OCI-M2 (cell line): Measurements from ENCODE around the gene DNASE2.

Experiments
- DNase-seq: peaks from one replicate; lab custom pipeline; 2025; ENCODE audit not compliant: unreplicated experiment; lab: John Stamatoyannopoulos, UW

The DNASE2 gene

GRCh38 chr19:12886969-12887747 lies 5.9 kb upstream of the DNASE2 start, which contains the start of gene KLF1:
Gene KLF1, minus strand, starts transcription at chr19:12887201. Its CDS starts 61 bp downstream, at chr19:12887140.
- peak; percentile 78 for DNase-seq

DNA sequence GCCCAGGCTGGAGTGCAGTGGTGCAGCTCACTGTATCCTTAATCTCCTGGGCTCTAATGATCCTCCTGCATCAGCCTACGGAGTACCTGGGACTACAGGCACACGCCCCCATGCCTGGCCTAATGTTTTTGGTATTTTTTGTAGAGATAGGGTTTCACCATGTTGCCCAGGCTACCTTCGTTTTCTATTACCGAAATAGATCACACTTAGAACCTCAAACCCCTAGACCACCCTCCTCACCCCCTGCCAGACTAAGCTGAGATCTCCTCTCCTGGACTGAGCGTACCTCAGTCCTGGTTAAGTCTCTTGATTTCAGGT lies 5.4 kb upstream of the DNASE2 start:
- DNase-seq, result no peak

GRCh38 chr19:12885749-12886650 lies 4.8 kb upstream of the DNASE2 start:
- peak; percentile 35 for DNase-seq

GRCh38 chr19:12884926-12885748 lies 3.9 kb upstream of the DNASE2 start:
- no peak for DNase-seq

DNA sequence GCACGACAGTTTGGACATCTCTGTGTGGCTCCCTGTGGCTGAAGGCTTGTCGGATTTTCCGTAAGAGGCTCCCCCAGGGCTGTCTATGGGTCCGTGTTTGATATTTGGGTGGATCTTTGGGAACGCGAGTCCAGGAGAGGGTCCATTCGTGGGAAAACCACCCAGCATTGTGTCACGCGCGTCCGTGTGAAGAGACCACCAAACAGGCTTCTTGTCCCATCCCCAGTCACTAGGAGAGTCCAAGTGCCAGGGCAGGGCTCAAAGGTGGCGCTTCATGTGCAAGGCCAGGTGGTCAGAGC lies 3.3 kb upstream of the DNASE2 start:
- no peak for DNase-seq

DNA sequence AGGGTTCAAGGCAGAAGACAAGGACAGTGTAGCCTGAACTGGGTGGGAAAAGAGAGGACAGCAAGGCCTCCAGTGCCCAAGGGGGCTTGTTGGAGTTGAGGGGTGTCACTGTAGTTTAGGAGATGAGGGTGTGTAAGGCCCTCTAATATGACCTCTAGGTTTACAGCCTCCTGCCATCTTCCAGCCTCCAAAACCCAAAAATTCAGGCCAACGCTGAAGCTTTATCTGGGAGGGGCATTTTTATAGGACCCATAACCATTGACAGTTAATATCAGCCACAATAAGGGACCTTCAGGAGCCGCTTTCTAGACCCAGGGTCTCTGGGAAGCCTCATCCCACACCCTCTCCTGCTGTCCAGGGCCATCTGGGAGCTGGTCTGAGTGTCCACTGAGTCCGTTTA lies 3.0 kb upstream of the DNASE2 start:
- DNase-seq, result no peak

DNA sequence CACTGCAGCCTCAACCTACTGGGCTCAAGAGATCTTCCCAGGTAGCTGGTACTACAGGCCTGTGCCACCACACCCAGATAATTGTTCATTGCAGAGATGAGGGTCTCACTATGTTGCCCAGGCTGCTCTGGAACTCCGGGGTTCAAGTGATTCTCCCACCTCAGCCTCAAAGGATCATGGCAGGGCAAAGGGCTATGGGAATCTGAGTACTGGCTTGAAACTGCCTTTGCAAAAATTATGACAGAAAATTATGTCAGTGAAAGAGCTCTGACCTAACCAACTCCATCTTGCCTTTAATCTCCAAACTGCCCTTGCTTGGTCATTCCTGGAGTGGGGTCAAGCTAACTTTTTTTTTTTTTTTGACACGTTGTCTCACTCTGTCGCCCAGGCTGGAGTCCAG lies 1.3 kb upstream of the DNASE2 start:
- DNase-seq, result no peak

DNA sequence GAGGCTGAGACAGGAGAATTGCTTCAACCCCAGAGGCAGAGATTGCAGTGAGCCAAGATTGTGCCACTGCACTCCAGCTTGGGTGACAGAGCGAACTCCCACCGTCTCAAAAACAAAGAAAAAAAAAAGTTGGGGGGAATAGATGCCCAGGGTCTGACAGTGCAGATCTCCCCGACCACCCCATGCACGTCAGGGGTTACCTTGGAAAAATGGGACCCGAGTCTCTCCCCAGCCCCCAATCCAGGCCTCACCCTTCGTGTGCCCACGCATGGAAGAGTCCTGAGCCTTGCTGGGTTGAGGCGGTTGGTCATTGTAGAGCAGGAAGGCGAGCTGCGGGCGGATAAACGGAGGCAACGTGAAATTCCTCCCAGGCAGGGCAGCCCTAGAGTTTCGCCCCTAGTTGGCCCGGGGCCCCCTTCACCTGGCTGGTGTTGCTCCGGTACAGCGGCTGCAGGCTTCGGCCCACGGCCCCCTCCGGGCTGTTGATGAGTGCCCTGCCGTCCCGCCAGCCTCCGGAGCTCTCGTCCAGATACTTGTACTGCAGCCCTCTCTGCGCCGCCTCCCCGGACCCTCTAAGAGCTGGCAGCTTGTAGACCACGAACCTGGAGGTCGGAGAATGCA lies 588 bp downstream of the DNASE2 start:
- no peak for DNase-seq

DNA sequence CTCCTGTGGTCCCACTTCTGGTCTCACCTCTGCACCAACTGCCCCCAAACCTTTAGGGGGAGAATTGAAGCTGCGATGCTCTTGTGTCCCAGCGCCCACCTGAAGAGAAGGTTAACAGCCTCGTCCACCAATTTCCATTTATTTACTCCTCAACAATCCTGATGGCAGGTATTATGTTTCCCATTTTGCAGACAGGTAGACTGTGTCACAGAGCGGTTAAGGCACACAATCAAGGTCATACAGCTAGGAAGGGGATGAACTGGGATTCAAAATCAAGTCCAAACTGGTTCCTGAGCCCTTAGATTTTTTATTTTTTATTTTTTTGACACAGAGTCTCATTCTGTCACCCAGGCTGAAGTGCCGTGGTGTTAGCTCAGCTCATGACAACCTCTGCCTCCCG lies 6.2 kb downstream of the DNASE2 start:
- DNase-seq, result no peak

DNA sequence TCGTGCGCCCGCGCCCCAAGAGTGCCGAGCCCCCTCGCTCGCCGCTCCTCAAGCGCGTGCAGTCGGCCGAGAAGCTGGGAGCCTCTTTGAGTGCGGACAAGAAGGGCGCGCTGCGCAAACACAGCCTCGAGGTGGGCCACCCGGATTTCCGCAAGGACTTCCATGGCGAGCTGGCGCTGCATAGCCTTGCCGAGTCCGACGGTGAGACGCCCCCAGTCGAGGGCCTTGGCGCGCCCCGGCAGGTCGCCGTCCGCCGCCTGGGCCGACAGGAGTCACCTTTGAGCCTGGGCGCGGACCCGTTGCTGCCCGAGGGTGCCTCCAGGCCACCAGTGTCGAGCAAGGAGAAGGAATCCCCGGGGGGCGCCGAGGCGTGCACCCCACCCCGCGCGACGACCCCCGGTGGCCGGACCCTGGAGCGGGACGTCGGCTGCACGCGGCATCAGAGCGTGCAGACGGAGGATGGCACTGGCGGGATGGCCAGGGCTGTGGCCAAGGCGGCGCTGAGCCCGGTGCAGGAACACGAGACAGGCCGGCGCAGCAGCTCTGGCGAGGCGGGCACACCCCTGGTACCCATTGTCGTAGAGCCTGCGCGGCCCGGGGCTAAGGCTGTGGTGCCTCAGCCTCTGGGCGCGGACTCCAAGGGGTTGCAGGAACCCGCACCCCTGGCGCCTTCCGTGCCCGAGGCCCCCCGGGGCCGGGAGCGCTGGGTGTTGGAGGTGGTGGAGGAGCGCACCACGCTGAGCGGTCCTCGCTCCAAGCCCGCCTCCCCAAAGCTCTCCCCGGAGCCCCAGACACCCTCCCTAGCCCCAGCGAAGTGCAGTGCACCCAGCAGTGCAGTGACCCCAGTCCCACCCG lies 7.1 kb downstream of the DNASE2 start:
- no peak for DNase-seq

GRCh38 chr19:12872941-12873890 lies 8.0 kb downstream of the DNASE2 start:
- no peak for DNase-seq

GRCh38 chr19:12872255-12872654 lies 9.0 kb downstream of the DNASE2 start:
- DNase-seq, result no peak

- DNase-seq, result no peak
Measured at GRCh38 chr19:12871681-12872080, 9.6 kb downstream of the DNASE2 start.

GRCh38 chr19:12868540-12869112 lies 12.6 kb downstream of the DNASE2 start:
- DNase-seq, result no peak

GRCh38 chr19:12867120-12868099 lies 13.8 kb downstream of the DNASE2 start:
- no peak for DNase-seq

DNA sequence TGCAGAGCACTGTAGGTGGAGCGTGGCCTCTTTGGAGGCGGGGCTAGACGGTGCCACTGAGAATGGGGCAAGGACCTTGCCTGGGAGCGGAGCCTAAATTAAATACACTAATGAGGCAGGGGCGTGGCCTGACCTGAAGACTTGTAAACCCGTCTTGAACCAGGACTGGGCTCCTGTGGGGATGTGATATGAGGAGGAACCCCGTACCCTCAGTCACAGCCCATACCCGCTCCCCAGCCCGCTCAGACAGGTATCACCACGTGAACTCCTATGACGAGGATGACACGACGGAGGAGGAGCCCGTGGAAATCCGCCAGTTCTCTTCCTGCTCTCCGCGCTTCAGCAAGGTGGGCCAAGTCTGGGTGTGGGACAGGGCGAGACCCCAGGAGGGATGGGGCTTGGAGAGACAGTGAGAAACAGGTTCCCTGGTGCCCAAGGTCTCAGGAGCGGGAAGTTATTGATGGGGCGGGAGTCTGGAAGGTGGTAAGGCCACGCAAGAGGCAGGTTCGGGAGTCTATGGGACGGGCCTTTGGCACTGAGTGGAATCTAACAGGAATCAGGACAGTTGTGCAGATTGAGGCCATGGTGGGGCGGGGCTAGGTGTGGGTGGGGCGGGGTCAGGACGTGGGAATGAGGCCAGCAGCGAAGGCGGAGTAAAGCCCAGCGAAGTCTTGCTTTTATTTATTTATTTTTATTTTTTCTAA lies 14.7 kb downstream of the DNASE2 start:
- DNase-seq, result no peak
